Iris pigment epithelial cell (primary cell): ENCODE results near the gene TAF3.
"Not testable (repeated sequence)": the region's sequence is repeated elsewhere in the genome, so short reads cannot be mapped to it uniquely, and the experiment has no call there.

Experiments
- DNase-seq: peaks from one replicate; pipeline ENCODE4 v3.0.0-alpha.2; 2011; ENCODE audit warnings: low read depth

The TAF3 gene

GRCh38 chr10:7810443-7810842 lies 7.9 kb upstream of the TAF3 start:
- no peak for DNase-seq

GRCh38 chr10:7811000-7811399 lies 7.3 kb upstream of the TAF3 start:
- no peak for DNase-seq

DNA sequence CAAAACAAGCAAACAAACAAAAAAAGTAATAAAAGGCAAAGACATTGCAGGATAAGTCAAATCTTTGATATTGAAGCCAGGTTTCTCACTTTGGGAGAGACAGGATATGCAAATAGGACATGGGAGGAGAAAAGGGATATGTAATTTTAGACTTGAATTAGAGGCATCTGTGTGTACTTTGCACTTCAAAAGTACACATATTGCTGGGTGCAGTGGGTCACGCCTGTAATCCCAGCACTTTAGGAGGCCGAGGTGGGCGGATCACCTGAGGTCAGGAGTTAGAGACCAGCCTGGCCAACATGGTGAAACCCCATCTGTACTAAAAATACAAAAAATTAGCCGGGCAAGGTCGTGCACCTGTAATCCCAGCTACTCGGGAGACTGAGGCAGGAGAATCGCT lies 6.6 kb upstream of the TAF3 start:
- not testable (repeated sequence) for DNase-seq

DNA sequence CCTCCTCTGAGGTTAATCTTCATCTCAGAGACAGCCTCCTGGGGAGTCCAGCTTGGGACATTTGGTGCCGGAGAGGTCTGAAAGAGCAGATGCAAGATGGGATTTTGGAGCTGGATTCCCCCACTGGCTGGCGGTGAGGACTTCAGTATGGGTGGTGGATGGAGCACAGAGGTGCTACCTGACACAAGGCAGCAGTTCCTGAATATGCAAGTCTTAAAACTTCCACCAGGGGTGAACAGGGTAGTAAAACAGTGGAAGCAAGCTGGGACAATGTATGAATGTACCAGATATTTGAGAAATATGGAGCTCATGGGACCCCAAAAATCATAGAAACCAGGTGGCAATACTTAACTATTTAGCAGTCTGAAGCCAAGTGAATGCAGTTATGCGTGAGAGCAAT lies 4.8 kb upstream of the TAF3 start:
- DNase-seq: no peak

GRCh38 chr10:7817576-7817975 lies 729 bp upstream of the TAF3 start:
- no peak for DNase-seq

GRCh38 chr10:7817984-7818294 lies 366 bp upstream of the TAF3 start:
- DNase-seq: no peak

DNA sequence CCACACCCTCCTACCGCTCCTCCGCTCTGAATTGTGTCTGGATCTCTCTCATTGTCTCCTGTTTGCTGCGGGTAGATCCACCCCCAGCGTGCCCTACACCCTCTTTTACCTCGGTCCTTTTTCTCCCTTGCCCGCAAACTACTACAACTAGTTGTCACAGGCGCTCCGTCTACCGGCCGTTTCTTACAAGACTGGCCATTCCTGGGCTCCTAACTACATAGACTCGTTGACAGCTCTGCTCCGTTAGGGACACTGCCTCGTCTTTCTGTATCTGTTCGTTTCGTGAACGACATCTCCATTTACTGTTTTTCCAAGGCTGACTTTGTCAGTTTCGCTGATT lies 786 bp downstream of the TAF3 start:
- DNase-seq: peak; percentile 63

DNA sequence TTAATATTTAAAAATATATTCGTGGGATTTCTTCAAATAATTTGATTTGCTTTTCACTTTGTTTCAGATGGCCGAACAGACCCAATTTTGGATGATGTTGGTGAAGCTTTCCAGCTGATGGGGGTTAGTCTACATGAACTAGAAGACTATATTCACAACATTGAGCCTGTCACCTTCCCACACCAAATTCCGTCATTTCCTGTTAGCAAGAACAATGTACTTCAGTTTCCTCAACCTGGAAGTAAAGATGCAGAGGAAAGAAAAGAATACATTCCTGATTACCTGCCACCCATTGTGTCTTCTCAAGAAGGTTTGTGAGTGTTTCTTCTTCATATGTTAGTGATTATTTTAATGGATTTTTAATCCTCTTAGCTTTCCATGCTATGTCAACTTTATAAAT lies 5.9 kb downstream of the TAF3 start:
- DNase-seq: no peak

DNA sequence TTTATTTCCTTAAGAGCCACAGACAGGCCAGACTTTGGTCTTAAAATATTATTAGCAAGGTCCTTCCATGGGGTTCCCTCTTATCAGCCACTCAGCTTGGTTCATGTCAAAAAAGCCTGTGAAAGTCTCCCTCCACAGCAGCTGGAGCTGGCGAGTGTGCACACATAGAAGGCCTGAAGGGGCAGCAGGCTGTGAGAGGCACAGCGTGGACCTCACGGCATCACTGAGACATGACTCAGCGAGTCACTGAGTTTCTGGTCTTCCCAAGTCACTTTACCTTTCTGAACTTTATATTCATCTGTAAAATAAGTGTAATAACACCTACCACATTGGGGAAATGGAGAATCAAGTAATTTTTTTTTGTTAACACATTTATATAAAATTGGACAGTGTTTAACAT lies 8.7 kb downstream of the TAF3 start:
- peak; percentile 80 for DNase-seq

DNA sequence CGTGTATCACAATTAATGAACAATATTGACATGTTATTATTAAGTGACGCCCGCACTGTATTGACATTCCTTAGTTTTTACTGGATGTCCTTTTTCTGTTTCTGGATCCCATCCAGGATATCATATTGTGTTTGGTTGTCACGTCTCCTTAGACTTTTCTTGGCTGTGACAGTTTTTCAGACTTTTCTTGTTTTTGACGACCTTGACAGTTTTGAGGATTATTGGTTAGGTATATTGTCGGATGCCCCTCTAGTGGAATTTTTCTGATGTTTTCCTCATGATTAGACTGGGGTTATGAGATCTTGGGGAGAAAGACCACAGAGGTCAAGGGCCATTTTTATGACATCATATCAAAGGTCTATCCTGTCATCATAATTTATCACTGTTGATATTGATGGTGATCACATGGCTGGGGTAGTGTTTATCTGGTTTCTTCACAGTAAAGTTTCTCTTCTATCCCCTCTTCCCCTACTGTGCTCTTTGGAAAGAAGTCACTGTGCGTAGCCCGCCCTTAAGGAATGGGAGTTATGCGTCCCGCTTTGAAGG lies 11.1 kb downstream of the TAF3 start:
- DNase-seq: no peak

- DNase-seq: no peak
Measured at GRCh38 chr10:7832060-7832459, 13.8 kb downstream of the TAF3 start.

GRCh38 chr10:7833210-7833609 lies 14.9 kb downstream of the TAF3 start:
- DNase-seq: no peak

- no peak for DNase-seq
Measured at GRCh38 chr10:7834262-7834661, 16.0 kb downstream of the TAF3 start.

DNA sequence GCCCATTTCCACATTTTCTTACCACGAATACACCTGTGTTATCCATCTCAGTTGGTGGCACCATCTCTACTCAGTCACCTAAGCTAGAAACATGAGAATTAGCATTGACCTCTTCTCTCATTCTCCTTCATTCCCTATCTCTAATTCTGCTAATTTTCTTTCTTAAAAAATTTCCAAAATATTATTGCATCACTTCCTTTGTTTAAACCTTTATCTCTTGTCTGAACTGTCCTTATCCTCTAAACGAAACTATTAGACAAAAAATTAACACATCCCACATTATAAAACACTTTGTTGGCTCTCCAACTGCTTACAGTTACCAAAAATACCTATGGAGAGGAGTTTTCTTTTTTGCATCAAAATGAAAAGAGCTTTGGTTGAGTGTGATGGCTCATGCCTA lies 18.3 kb downstream of the TAF3 start:
- DNase-seq: no peak

DNA sequence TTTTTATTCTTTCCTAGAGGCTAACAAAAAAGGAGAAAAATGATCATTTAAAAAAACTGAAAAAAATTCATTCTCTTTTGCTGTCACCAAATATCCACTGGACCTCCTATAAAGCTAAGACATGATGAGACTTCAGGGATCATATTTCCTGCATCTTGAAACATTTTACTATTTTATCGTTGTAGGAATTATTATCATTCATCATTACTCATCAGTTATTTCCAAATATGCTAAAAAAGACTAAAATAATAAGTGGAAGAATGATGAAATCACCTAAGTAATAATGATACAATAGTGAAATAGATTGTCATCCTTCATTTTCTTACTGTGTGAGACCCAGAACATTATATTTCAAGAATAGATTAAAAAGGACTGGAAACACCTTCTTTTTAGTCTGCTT lies 28.3 kb downstream of the TAF3 start:
- peak; percentile 37 for DNase-seq

- no peak for DNase-seq
Measured at GRCh38 chr10:7853226-7853842, 35.0 kb downstream of the TAF3 start.

- no peak for DNase-seq
Measured at GRCh38 chr10:7853890-7854289, 35.6 kb downstream of the TAF3 start.

DNA sequence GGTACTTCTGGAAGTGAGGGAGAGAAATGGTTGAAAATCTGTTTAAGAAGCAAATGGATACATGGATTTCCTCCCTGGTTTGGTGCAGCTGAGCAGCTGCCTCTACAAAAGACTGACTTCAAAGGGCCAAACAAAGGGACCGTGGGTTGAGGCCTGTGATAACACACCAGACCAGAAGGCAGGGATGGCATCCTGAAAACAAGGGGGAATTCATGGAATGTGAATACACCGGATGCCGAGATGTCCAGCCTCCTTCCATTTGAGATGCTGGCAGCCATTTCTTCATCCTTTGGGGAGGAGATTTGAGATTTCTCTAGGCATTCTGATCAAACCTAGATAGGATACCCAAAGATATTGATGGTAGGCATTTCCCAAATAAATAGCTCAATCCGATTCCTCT lies 36.9 kb downstream of the TAF3 start:
- DNase-seq: no peak

GRCh38 chr10:7856678-7857077 lies 38.4 kb downstream of the TAF3 start:
- DNase-seq: no peak

GRCh38 chr10:7857262-7857661 lies 39.0 kb downstream of the TAF3 start:
- DNase-seq: no peak

- no peak for DNase-seq
Measured at GRCh38 chr10:7861509-7862120, 43.3 kb downstream of the TAF3 start.

GRCh38 chr10:7862121-7862514 lies 43.8 kb downstream of the TAF3 start:
- no peak for DNase-seq

- no peak for DNase-seq
Measured at GRCh38 chr10:7866176-7866575, 47.9 kb downstream of the TAF3 start.

DNA sequence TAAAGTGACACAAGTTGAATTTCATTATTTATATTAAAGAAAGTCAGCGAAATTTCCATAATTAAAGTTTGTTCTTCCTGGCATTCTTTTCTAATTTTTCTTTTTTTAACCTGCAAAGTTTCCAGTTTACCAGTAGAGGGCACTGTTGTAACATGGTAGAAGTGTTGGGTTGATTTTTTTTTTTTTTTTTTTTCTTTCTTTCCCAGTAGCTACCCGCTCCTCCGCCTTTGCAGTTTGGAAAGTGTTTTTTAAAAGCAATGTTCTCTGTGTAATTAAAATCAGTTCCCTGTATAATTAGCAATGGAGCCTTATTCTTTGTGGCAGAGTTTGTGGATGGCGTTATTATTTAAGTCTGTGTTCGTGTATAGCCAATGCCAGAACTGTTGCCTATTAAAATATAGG lies 53.7 kb downstream of the TAF3 start:
- no peak for DNase-seq
